Suprapubic skin (tissue), 3 donors: Measurements from ENCODE around the gene GMDS.

ENCODE experiments used
- POLR2AphosphoS5 ChIP-seq, 3 donors: sonication (generic); formaldehyde crosslinking; IDR thresholded peaks; one replicate each; pipeline ENCODE4 v1.6.1; 2017; ENCODE audit warnings: antibody characterized with exemption in 3 of 3
- TF ChIP-seq, protein P1 (sequence below), 2 donors: fragments of 200-600 bp in 1 of 2; fragments of 450-650 bp in 1 of 2; sonication (generic) in 1 of 2; IDR thresholded peaks; one replicate each; pipeline ENCODE4 v1.5.1; 2016 to 2019; ENCODE audit warnings: antibody characterized with exemption in 2 of 2, mild to moderate bottlenecking in 1 of 2, moderate library complexity in 1 of 2

DNA sequence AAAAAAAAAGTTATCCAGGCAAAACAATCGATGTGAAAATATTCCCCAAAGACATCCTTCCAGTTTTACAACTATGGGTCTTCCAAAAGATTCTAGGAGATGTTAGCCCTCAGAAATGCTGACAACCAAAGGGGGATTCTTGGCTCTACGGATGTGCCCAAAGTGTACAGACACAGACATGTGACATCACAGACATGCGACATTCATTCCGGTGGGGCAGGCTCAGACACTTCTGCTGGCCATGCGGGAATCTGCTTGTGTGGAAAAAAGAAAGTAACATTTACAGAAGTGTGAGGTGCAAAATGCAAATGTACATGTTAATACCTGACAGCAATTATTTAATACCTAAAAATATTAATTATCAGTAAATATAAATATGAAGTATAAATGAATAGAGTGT lies 367.1 kb downstream of the GMDS start:
- no peak for TF ChIP-seq POLR2AphosphoS5 (IDR thresholded peaks at IDR 0.05)
- TF ChIP-seq, protein P1, sequence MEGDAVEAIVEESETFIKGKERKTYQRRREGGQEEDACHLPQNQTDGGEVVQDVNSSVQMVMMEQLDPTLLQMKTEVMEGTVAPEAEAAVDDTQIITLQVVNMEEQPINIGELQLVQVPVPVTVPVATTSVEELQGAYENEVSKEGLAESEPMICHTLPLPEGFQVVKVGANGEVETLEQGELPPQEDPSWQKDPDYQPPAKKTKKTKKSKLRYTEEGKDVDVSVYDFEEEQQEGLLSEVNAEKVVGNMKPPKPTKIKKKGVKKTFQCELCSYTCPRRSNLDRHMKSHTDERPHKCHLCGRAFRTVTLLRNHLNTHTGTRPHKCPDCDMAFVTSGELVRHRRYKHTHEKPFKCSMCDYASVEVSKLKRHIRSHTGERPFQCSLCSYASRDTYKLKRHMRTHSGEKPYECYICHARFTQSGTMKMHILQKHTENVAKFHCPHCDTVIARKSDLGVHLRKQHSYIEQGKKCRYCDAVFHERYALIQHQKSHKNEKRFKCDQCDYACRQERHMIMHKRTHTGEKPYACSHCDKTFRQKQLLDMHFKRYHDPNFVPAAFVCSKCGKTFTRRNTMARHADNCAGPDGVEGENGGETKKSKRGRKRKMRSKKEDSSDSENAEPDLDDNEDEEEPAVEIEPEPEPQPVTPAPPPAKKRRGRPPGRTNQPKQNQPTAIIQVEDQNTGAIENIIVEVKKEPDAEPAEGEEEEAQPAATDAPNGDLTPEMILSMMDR (IDR thresholded peaks at IDR 0.05), result no peak
